IPS DF 4.7 (cell line): ENCODE results near the gene RGS3.
"Not testable (repeated sequence)": the region's sequence is repeated elsewhere in the genome, so short reads cannot be mapped to it uniquely, and the experiment has no call there.

Source experiments
- DNase-seq: peaks from one replicate; pipeline ENCODE4 v3.0.0-alpha.2; 2013; ENCODE audit warnings: low spot score; ENCODE audit errors: extremely low read depth

Gene RGS3

DNA sequence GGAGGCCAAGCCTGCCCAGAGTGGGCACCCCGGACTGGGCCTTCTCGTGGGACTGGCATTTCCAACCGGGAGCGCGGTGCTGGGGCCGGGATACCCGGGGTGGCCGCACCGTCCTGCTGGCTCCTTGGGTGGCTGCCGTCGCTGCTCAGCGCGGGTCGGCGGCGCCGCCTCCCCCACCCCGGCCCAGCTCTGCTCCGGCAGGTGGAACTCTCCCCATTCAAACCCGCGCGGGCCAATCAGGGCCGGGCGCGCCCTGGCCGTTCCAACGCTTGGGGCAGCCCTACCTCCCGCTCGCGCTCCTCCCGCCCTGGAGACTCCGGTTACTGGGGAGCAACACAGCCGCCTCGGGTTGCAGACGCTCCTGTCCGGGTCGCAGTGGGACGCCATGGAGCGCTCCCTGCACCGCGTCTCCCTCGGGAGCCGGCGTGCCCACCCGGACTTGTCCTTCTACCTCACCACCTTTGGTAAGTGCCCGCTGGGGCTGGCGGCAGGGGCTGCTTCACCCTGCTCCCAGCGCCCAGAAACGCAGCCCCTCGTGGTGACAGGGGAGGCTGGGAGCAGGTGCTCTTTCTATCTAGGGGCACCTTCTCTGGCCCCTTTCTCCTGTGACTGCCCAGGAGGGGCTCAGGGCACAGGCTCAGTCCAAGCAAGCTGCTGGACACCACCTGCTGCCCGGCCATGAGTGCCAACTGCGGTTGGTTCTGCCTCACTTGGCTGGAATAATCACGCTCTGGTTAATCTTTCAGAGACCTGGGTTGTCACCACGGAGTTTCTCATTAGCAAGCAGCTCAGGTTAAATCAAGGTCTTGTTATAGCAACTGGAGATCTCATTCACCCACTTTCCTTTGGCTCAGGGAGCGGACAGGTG is at the start of gene RGS3:
Gene RGS3, plus strand, starts transcription at position 310 of the 868 bp plus-strand sequence. Its CDS starts 76 bp downstream, at position 386.
- DNase-seq = no peak

GRCh38 chr9:113416149-113416721 is 47.3 kb upstream of the RGS3 start:
- DNase-seq = no peak

GRCh38 chr9:113417370-113417769 is 46.2 kb upstream of the RGS3 start:
- DNase-seq = no peak

GRCh38 chr9:113421726-113422125 is 41.8 kb upstream of the RGS3 start:
- no peak for DNase-seq

- no peak for DNase-seq
Observed at GRCh38 chr9:113425072-113425471, 38.5 kb upstream of the RGS3 start.

DNA sequence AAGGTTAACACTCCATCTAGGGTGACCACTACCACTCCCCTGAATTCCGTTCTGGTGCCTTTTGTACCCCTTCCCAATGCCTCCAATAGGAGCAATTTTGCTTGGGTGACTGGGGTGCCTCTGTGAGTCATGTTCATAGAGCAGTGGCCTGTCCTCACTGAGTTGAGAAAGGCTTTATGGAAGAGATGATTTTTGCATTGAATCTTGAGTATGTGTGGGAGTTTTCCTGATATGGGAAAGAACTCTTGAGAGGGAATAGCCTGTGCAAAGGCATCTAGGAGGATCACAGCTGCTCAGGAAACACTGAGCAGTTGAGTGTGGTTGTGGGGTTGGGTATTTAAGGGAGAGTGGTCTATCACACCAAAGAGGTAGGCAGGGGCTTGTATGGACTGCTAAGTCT is 36.8 kb upstream of the RGS3 start:
- no peak for DNase-seq

DNA sequence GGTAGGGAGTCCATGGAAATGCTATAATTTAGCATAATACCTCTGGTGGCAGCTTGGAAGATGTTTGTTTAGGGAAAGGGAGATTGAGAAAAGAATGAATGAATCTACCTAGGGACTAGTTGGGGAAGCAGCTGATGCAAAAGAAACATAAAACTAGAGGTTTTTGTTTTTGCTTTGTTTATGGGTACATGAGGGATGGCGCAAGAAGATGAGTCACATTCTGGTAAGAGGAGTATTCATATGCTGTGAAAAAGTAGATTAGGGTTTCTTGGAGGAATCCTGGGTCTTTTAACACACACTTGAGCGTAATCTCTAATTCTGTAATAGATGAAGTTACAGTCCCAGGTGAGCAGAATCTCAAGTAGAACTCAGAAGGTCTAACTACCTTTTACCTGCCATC is 35.9 kb upstream of the RGS3 start:
- DNase-seq = no peak

DNA sequence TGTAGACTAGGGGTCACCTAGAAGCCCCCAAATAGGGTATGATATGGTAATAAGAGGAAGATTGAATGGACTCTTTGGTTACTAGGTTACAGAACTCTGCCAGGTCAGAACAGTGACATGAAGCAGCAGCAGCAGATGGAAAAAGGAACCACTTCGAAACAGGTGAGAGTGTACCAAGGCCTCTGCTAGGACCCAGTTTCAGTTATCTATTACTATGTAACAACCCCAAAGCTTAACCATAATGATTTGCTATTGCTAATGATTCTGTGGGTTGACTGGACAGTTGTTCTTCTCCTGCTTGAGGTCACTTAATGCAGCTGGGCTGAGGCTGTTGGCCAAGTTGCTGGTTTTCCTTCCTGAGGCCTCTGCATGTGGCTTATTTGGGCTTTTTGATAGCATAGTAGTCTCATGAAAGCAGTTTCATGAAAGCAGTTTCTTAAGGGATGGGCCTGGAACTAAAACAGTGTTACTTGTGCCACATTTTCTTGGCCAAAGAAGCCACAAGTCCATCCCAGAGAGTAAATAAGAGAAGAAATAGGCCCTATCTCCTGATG is 35.4 kb upstream of the RGS3 start:
- no peak for DNase-seq

DNA sequence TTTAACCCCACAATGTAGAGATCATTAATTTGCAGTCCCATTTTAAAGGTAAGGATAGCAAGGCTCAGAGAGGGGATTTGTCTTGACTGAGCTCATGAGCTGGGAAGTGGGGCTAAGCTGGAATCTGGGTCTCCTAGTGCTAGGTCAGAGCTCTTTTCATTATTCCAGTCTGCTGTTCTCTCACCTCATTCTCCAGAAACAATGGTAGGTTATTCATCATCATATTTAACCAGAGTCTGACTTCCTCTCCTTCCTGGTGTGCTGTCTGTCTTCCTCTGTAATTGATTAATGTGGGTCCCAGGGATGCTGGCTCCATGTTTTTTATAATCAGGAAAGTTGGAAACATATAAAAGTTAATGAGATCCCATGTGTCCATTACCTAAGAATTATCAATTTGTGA is 32.3 kb upstream of the RGS3 start:
- DNase-seq = no peak

- DNase-seq = no peak
Observed at GRCh38 chr9:113436728-113437515, 26.6 kb upstream of the RGS3 start.

GRCh38 chr9:113437716-113438115 is 25.8 kb upstream of the RGS3 start:
- not testable (repeated sequence) for DNase-seq

DNA sequence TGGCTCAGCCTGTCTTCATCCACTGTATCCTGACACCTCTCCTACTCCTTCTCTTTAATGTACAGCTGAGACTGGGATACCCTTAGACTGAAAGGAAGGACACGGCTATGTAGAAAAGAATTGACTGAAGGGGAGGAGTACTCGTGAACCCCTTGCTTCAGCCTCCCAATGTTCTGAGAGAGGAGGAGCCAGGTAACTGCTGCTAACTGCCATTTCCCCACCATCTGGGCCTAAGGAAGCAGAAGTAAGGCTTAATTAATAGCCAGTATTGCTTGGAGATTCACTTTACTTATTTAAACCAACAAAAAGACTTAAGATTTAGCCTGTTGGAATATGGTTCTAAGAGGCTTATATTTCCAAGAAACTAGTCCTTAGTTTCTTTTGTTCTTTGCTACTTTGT is 18.8 kb upstream of the RGS3 start:
- no peak for DNase-seq

- no peak for DNase-seq
Observed at GRCh38 chr9:113446323-113446740, 17.2 kb upstream of the RGS3 start.

GRCh38 chr9:113449376-113449775 is 14.2 kb upstream of the RGS3 start:
- no peak for DNase-seq

GRCh38 chr9:113452113-113452605 is 11.4 kb upstream of the RGS3 start:
- DNase-seq = no peak

GRCh38 chr9:113454914-113455761 is 8.4 kb upstream of the RGS3 start:
- no peak for DNase-seq

DNA sequence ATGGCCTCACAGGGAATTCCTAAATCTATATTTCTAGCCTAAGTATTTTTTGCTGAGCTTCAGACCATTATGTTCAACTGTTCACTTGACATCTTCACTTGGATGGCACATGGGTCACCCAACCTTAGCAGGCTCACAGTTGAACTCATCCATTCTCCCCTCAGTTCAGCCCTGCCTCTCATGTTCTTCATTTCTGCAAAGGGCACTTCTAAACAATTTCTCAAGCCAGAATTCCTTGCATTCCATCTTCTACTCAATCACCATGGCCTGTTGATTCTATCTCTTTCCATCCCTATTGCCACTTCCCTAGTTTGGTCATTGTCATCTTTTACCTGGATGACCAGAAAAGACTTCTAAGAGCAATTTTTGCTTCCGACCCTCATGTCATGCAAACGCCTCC is 7.3 kb upstream of the RGS3 start:
- no peak for DNase-seq

DNA sequence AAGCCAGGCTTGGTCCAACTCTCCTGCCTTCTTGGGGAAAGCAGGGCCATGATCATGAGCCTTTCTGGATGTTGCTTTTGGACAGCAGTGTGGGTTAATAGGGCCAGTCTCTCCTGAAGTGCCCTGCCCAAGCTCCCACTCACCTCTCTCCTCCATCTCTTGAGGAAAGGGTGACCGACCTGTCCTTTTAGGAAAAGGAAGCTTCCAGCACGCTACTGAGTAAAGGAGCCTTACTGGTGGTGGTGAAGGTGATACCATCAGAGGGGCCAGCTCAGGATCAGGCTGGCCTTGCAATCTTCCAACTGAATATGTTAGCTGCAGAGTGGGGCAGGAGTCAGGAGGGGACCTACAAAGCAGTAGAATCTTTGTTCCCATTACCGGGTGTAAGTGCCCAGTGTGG is 2.2 kb upstream of the RGS3 start:
- DNase-seq = no peak

- DNase-seq = no peak
Observed at GRCh38 chr9:113461943-113462342, 1.6 kb upstream of the RGS3 start.

- DNase-seq = no peak
Observed at GRCh38 chr9:113462781-113463286, 693 bp upstream of the RGS3 start.

DNA sequence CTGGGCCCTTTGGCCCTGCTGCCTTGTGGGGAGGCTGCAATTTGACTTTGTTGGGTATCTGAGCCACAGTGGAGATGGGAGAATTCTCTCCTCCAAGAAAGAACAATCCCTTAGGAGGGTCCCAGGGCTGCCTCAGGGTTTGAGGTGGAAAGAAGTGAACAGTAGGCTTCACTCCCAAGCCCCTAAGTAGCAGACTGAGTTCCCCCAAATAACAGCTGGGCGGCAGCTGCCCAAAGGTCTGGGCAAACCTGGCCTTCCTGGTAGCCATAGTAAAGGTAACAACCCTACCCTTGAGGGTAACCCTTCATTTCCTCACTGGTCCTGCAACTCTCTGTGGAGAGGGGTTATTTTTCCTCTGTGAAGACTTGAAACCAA is 746 bp downstream of the RGS3 start:
- no peak for DNase-seq
